B cell (primary cell): Measurements from ENCODE around the gene BNC2. TPM values are rescaled to one million over a fixed set of nuclear protein-coding genes. Genes with fewer than 3 reads are reported as not detected.

Experiments used
- ATAC-seq: fragments of 200-7000 bp; cut with Tn5 transposase; one replicate; pipeline ENCODE4 v1.10.0; 2021; ENCODE audit warnings: low read depth, mild to moderate bottlenecking, moderate number of reproducible peaks, moderate library complexity
- CTCF ChIA-PET: fragments of 350-600 bp; sonication (Branson Sonifier 250); formaldehyde crosslinking; loops from one replicate; lab custom pipeline; 2021; ENCODE audit warnings: antibody characterized with exemption, inconsistent platforms; lab: Charles Lee
- POLR2A ChIA-PET: fragments of 350-600 bp; sonication (Branson Sonifier 250); formaldehyde crosslinking; loops from one replicate; lab custom pipeline; 2021; ENCODE audit warnings: antibody characterized with exemption; lab: Charles Lee
- DNase-seq: peaks from one replicate; pipeline ENCODE4 v3.0.0; 2013
- H2AFZ ChIP-seq: 2 replicates; pipeline ENCODE4 v1.6.1; 2012; ENCODE audit warnings: mild to moderate bottlenecking, low read depth, low read length; ENCODE audit not compliant: insufficient read depth, poor library complexity, severe bottlenecking
- H3K27ac ChIP-seq, 2 donors: 1 replicate in 1 of 2; 2 replicates in 1 of 2; pipeline ENCODE4 v1.5.1; 2012 to 2013; ENCODE audit warnings: low read length in 2 of 2, mild to moderate bottlenecking in 2 of 2, moderate library complexity in 1 of 2
- H3K27me3 ChIP-seq, 4 experiments: fragments of 200-600 bp in 1 of 4; sonication (generic) in 1 of 4; replicated peaks in 1 of 4; 1 replicate in 2 of 4; 2 replicates in 2 of 4; pipeline versions ENCODE4 v1.6.1 to v1.7.0; 2013 to 2016; ENCODE audit warnings: low read length in 3 of 4, mild to moderate bottlenecking in 2 of 4, mixed read lengths in 1 of 4, moderate library complexity in 1 of 4; ENCODE audit not compliant: insufficient read depth in 4 of 4, control insufficient read depth in 3 of 4; ENCODE audit errors: control extremely low read depth in 1 of 4
- H3K36me3 ChIP-seq, 2 experiments: replicated peaks in 1 of 2; 1 replicate in 1 of 2; 2 replicates in 1 of 2; pipeline versions ENCODE4 v1.6.1 to v1.7.1; 2013; ENCODE audit warnings: low read length in 1 of 2; ENCODE audit not compliant: insufficient read depth in 2 of 2, control insufficient read depth in 1 of 2; ENCODE audit errors: control extremely low read depth in 1 of 2, extremely low read depth in 1 of 2
- H3K4me1 ChIP-seq, 2 donors: fragments of 200-600 bp in 1 of 2; sonication (generic) in 1 of 2; 1 replicate in 1 of 2; 2 replicates in 1 of 2; pipeline versions ENCODE4 v1.5.1 to v1.6.1; 2013 to 2017; ENCODE audit warnings: low read length in 2 of 2; ENCODE audit not compliant: control insufficient read depth in 2 of 2, insufficient read depth in 2 of 2
- H3K4me2 ChIP-seq: replicated peaks from 2 replicates; pipeline ENCODE3; 2012; ENCODE audit warnings: mild to moderate bottlenecking, low read depth, low read length; ENCODE audit not compliant: poor library complexity, severe bottlenecking
- H3K4me3 ChIP-seq, 5 experiments: fragments of 200-600 bp in 1 of 5; sonication (generic) in 1 of 5; 1 replicate in 3 of 5; 2 replicates in 2 of 5; pipeline versions ENCODE4 v1.5.1 to v1.7.0; 2011 to 2016; ENCODE audit warnings: low read length in 4 of 5, mild to moderate bottlenecking in 4 of 5, low read depth in 2 of 5, control low read depth in 1 of 5, moderate library complexity in 1 of 5; ENCODE audit not compliant: insufficient read depth in 1 of 5; ENCODE audit errors: control extremely low read depth in 1 of 5, extremely low read depth in 1 of 5
- H3K79me2 ChIP-seq: fragments of 200-600 bp; sonication (generic); one replicate; pipeline ENCODE4 v1.6.0; 2016; ENCODE audit warnings: low read length; ENCODE audit not compliant: control insufficient read depth, insufficient read depth
- H3K9ac ChIP-seq: fragments of 200-600 bp; sonication (generic); 2 replicates; pipeline ENCODE4 v1.6.1; 2017; ENCODE audit warnings: mild to moderate bottlenecking, low read length, moderate library complexity
- H3K9me3 ChIP-seq, 3 donors: one replicate each; pipeline versions ENCODE4 v1.6.1 to v1.7.1; 2013; ENCODE audit warnings: low read length in 2 of 3; ENCODE audit not compliant: control insufficient read depth in 2 of 3, insufficient read depth in 1 of 3; ENCODE audit errors: control extremely low read depth in 1 of 3
- H4K20me1 ChIP-seq: 2 replicates; pipeline ENCODE4 v1.6.0; 2012; ENCODE audit warnings: mild to moderate bottlenecking, low read length; ENCODE audit not compliant: insufficient read depth, control insufficient read depth, poor library complexity, severe bottlenecking
- H3K27ac Mint-ChIP-seq: one replicate; pipeline ENCODE4 v1.8.0; 2021; ENCODE audit warnings: mixed read lengths
- H3K27me3 Mint-ChIP-seq: one replicate; pipeline ENCODE4 v1.8.0; 2021; ENCODE audit warnings: mixed read lengths
- H3K4me1 Mint-ChIP-seq: one replicate; pipeline ENCODE4 v1.8.0; 2021; ENCODE audit warnings: mixed read lengths
- H3K4me3 Mint-ChIP-seq: one replicate; pipeline ENCODE4 v1.8.0; 2021; ENCODE audit warnings: mixed read lengths
- H3K9me3 Mint-ChIP-seq: one replicate; pipeline ENCODE4 v1.8.0; 2022; ENCODE audit warnings: mixed read lengths; ENCODE audit not compliant: insufficient read depth
- CTCF ChIP-seq: fragments of 200-600 bp; IDR thresholded peaks from one replicate; pipeline ENCODE4 v1.8.0; 2022; ENCODE audit warnings: antibody characterized with exemption, mild to moderate bottlenecking
- EZH2 ChIP-seq: IDR thresholded peaks from 2 replicates; pipeline ENCODE4 v1.6.1; 2012; ENCODE audit warnings: borderline replicate concordance, low read depth, mild to moderate bottlenecking, moderate library complexity, low read length; ENCODE audit not compliant: insufficient read depth, poor library complexity, severe bottlenecking
- WGBS: methylation state at CpG from one replicate; pipeline ENCODE4 v1.1.5; 2013; ENCODE audit warnings: missing lambda C conversion rate; ENCODE audit not compliant: insufficient coverage; 5-methylcytosine and 5-hydroxymethylcytosine counted together
- intact Hi-C: fragments of 100-400 bp; cut with micrococcal nuclease; formaldehyde crosslinking; loops from one replicate; pipeline ENCODE4 v1.10.0; 2022
- polyA plus RNA-seq: library from polyadenylated mRNA; depleted of rRNA; stranded (reverse); fragments of >200 nt; gene quantifications from 2 replicates; pipeline ENCODE4 v1.2.3, GENCODE V29; 2012
- total RNA-seq, 2 donors: library from RNA; stranded (reverse); fragments of 120-200 nt in 1 of 2; gene quantifications; 1 replicate in 1 of 2; 2 replicates in 1 of 2; pipeline versions ENCODE4 v1.2.3 to v1.2.4, GENCODE V29; 2013 to 2022

Gene BNC2
- total and polyA plus RNA-seq, 2 donors (not counting 1 experiment from before 2014, with no cell fraction given), result 0.01 TPM; not detected in 1

DNA sequence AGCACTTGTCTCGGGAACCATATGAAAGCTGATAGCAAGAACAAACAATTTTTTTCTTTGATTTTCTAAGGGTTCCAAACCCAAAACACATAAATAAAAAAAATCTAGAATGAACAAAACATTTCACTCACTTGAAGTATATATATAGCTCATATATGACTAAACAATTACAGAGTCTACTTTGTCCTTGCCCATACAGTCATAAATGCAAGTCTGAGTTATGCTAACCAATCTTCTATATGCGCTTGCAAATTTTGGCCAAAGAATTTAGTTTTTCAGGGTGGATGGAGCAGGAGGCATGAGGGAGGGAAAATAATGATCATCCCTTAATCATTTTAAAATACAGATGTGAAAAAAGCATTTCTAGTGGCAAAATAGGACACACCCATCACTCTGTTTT is 370.1 kb downstream of the BNC2 start:
- ChIA-PET CTCF (no interaction called here), POLR2A (no interaction called here)
- ATAC-seq (no peak), DNase-seq (no peak)
- Mint-ChIP-seq H3K4me3 (no peak overlapping the region), H3K27ac (no peak overlapping the region), H3K4me1 (no peaks in the 10 kb centered on the region), H3K27me3 (no peaks in the 10 kb centered on the region), H3K9me3 (no peaks in the 10 kb centered on the region)
- intact Hi-C loops, result loop anchor here (10.0 kb wide), 1 partner anchor 56 kb away; no protein-coding TSS in a partner anchor
- no CpG with 5 or more reads among the region's 2 CpGs for WGBS
- Histone ChIP-seq H3K4me3 (no peak overlapping the region), H2AFZ (no peak overlapping the region), H3K27ac (no peak overlapping the region), H3K36me3 (no peaks in the 10 kb centered on the region), H3K79me2 (no peaks in the 10 kb centered on the region), H4K20me1 (no peaks in the 10 kb centered on the region), H3K9me3 (no peaks in the 10 kb centered on the region), H3K9ac (no peak overlapping the region), H3K4me1 (no peaks in the 10 kb centered on the region), H3K27me3 (no peaks in the 10 kb centered on the region), H3K4me2 (no peak overlapping the region)
- no peak for TF ChIP-seq EZH2
- no peak for TF ChIP-seq CTCF

DNA sequence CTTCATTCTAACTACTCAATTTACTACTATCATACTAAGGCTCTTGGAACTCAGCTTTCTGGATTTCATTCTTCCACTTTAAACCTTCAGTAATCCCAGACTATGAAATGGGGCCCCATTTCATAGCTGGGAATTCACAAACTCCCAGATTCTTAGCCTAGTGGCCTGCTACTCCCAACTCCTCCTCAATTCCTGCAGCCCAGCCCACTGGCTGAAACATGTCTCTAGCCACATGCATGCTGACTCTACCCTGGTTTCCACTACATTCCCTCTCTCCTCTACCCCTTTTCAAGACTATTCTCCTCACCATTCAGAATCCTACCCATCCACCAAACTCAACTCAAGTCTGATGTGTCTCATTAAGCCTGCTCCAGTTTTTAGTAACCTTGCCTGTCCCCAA is 370.6 kb downstream of the BNC2 start:
- ChIA-PET POLR2A (no interaction called here), CTCF (no interaction called here)
- H3K4me1 Mint-ChIP-seq, result no peaks in the 10 kb centered on the region
- Histone ChIP-seq H2AFZ (no peak overlapping the region), H3K79me2 (no peaks in the 10 kb centered on the region), H3K4me1 (no peaks in the 10 kb centered on the region), H3K27ac (no peak overlapping the region), H3K4me3 (no peak overlapping the region), H3K9ac (no peak overlapping the region), H3K27me3 (no peaks in the 10 kb centered on the region), H3K36me3 (no peaks in the 10 kb centered on the region), H3K4me2 (no peak overlapping the region), H4K20me1 (no peaks in the 10 kb centered on the region), H3K9me3 (no peaks in the 10 kb centered on the region)
- no peak overlapping the region for H3K4me3 Mint-ChIP-seq
- TF ChIP-seq CTCF, result no peak
- TF ChIP-seq EZH2, result no peak
- ATAC-seq (no peak), DNase-seq (no peak)
- H3K9me3 Mint-ChIP-seq, result no peaks in the 10 kb centered on the region
- no peaks in the 10 kb centered on the region for H3K27me3 Mint-ChIP-seq
- H3K27ac Mint-ChIP-seq, result no peak overlapping the region
- intact Hi-C loops, result loop anchor here (10.0 kb wide), 1 partner anchor 55 kb away; no protein-coding TSS in a partner anchor
